Activated naive CD4-positive, alpha-beta T cell treated with anti-CD3 and anti-CD28 coated beads, Interleukin-2, amount 50 U/mL, for 72 hours (primary cell): Measurements from ENCODE around the gene PCBP1. TPM values are rescaled to one million over a fixed set of nuclear protein-coding genes. Genes with fewer than 3 reads are reported as not detected.
"Not testable (repeated sequence)": the region's sequence is repeated elsewhere in the genome, so short reads cannot be mapped to it uniquely, and the experiment has no call there.

ENCODE experiments used
- ATAC-seq, 2 donors: fragments of 150-1000 bp; cut with Tn5 transposase; 2 replicates each; pipeline ENCODE4 v1.10.0; 2021; ENCODE audit warnings: mild to moderate bottlenecking in 2 of 2, moderate library complexity in 2 of 2
- DNase-seq, 2 donors: peaks; one replicate each; pipeline ENCODE4 v3.0.0; 2021 to 2022; ENCODE audit warnings: low spot score in 2 of 2
- H3K27ac Mint-ChIP-seq, 2 donors: one replicate each; pipeline ENCODE4 v1.8.0; 2022; ENCODE audit warnings: mild to moderate bottlenecking in 2 of 2, mixed read lengths in 2 of 2
- H3K36me3 Mint-ChIP-seq, 2 donors: one replicate each; pipeline ENCODE4 v1.8.0; 2022; ENCODE audit warnings: mixed read lengths in 2 of 2
- H3K9me3 Mint-ChIP-seq, 2 donors: one replicate each; pipeline ENCODE4 v1.8.0; 2022; ENCODE audit warnings: mixed read lengths in 2 of 2
- total RNA-seq, 2 donors: library from RNA; stranded (reverse); gene quantifications; one replicate each; pipeline ENCODE4 v1.2.3, GENCODE V29; 2022

The PCBP1 gene
- total RNA-seq, 2 donors from 2014 or later: 339 to 451 TPM

DNA sequence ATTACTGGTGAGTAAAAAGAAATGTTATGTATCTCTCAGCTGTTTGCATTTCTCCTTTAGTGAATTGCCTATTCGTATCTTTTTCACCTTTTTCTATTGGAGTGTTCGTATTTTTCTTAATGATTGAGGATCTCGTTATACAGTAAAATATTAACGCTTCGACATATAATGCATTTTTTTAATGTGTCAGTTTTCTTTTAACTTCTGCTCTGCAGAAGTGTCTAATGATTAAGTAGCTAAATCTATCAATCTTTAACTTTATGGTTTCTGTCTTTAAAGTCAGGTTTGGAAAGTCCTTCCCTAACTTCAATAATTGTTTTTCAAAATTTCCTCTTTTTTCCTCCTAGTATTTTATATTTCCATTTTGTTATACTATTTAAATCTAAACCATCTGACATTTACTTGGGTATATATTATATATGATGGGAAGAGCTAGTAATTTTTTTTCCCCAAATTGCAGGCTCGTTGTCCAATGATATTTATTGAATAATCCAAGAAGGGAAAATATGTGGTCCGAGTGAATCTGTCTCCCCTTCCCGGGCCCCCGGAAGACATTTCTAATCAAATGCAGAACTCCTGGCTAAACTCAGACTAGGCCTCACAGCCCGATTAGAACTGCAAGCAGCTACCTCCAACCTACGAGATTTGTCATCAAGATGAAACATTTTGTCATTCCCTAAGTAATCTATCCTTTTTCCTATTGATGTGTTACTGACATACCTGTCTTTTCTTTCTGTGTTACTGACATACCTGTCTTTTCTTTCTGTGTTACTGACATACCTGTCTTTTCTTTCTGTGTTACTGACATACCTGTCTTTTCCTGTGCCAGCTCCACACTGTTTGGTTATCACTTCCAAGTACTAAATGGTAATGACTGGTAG, 17.2 kb downstream of the PCBP1 start:
- ATAC-seq (peak in 1 of 2 donors; percentile 28), DNase-seq (peak; percentile 48 to 59)
- Mint-ChIP-seq H3K27ac (peak overlapping the region; percentile 94 to 98), H3K9me3 (no peaks in the 10 kb centered on the region), H3K36me3 (no peaks in the 10 kb centered on the region)

DNA sequence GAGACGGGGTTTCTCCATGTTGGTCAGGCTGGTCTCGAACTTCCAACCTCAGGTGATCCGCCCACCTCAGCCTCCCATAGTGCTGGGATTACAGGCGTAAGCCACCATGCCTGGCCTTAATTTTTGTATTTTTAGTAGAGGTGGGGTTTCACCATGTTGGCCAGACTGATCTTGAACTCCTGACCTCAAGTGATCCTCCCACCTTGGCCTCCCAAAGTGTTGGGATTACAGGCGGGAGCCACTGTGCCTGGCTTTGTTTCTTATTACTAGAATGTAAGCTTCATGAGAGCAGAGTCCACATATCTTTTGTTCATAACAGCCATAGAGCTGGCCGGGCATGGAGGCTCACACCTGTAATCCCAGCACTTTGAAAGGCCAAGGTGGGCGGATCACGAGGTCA, 18.9 kb downstream of the PCBP1 start:
- H3K36me3 Mint-ChIP-seq, ATAC-seq, H3K9me3 Mint-ChIP-seq, H3K27ac Mint-ChIP-seq, DNase-seq: not testable (repeated sequence)

DNA sequence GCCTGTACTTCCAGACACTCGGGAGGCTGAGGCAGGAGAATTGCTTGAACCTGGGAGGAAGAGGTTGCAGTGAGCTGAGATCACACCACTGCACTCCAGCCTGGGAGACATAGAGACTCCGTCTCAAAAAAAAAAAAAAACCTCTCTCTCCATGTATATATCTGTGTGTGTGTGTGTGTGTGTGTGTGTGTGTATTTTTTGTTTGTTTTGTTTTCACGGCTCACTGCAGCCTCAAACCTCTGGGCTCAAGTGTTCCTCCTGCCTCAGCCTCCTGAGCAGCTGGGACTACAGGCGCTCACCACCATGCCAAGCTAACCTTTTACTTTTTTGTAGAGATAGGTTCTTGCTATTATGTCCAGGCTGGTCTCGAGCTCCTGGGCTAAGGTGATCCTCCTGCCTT, 23.1 kb downstream of the PCBP1 start:
- H3K27ac Mint-ChIP-seq, DNase-seq, H3K9me3 Mint-ChIP-seq, ATAC-seq, H3K36me3 Mint-ChIP-seq: not testable (repeated sequence)

DNA sequence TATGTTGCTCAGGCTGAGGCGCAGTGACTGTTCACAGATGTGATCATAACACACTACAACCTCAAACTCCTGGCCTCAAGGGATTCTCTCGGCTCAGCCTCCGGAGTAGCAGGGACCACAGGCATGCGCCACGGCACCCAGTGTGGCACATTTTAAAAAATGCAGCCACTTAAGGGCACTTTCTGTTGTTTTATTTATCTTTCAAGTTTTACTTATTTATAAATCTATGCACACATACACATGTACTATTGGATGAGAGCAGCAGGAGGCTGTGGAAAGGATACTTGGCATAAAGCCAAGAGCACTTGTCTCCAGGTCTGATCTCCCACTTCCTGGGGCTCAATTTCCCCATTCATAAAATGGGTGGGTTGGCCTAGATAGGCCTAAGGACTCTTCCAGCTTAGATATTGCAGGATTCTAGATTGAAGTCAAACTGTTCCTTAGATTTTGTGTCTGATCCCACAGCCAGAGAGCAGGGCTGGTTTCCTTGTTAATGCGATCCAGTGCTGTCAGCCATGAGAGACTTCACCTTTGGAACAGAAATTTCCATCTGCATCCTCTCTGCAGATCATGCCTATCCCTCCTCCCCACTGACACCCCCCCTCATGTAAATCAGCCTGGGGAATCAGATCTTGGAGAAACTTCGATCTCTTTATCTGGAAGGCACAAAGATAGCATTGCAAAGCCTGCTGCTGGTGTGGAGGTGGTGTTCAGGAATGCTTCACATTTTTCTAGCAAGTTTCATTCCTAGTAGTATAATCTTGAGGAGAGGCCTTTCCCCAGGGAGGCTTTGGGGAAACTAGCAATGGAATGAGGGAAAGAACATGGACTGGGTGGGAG, 24.7 kb downstream of the PCBP1 start:
- no peak for ATAC-seq
- no peaks in the 10 kb centered on the region for H3K9me3 Mint-ChIP-seq
- peak overlapping the region; percentile 60 to 74 for H3K27ac Mint-ChIP-seq
- H3K36me3 Mint-ChIP-seq: no peaks in the 10 kb centered on the region
- no peak for DNase-seq

DNA sequence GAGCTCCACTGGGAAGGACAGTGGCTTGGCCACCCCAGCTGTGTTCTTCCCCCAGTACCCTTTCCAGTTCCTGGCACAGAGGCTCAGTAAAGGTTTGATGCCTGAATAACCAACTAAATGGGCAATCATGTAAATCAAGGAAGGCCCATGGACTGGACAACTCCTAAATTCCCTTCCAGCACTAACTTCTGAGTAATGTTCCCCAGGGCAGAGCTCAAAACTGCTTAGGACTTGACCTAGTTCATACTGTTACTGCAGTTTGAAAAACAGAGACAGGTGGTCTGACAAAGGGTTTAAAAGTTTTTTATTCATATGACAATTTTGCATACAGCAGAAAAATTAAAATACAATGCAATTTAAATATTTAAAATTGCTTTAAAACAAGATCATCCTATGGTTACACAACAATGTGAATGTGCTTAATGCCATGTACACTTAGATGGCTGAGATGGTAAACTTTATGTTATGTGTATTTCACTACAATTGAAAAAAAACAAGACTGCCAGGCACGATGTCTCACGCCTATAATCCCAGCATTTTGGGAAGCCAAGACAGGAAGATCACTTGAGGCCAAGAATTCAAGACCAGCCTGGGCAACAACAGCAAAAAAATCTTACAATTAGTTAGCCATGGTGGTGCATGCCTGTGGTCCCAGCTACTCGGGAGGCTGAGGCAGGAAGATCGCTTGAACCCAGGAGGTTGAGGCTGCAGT, 26.2 kb downstream of the PCBP1 start:
- Mint-ChIP-seq H3K27ac (no peak overlapping the region), H3K9me3 (no peaks in the 10 kb centered on the region), H3K36me3 (no peaks in the 10 kb centered on the region)
- no peak for DNase-seq
- ATAC-seq: no peak

DNA sequence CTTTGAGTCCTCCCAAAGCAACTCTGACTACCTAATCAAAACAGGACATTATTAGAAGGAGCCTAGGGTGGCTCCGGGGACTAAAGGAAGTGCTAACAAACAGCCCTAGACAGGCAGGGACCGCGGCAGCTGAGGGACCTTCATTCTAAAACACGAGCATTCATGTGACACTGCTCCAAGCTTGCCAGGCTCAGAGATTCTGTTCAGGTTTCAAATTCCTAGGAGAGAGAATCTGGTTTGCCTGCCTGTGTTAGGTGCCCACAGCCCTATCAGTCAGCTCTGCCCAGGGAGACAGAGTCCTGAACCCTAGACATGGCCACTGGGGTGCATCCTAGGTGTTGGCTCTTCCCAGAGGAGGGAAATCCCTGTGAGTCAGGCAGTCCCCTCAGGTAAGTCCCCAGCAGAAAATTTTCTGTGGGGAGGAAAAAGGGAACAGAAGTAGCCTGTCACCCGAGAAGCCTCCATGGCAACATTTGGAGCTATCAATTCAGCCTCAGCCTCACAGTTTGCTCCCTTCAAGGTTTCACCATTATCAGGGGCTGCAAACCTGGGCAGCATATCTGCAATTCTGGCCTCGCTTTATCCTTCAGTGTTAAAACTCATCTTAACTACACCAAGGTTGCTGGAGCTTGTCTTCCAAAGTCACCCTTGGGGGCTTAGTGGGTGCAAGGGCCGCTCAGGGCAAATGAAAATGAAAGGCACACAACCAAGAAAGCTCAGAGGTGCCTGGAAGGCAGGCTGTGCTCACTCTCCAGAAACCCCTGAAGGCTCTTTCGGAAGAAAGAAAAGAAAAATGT, 28.6 kb downstream of the PCBP1 start:
- peaks cover 0 to 4% of the 10 kb centered on the region in 2 donors for H3K9me3 Mint-ChIP-seq
- peaks cover 0 to 6% of the 10 kb centered on the region in 2 donors for H3K36me3 Mint-ChIP-seq
- H3K27ac Mint-ChIP-seq: peak overlapping the region in 1 of 2 donors; percentile 29
- ATAC-seq (peak; percentile 71 to 84), DNase-seq (peak in 1 of 2 donors; percentile 55)

DNA sequence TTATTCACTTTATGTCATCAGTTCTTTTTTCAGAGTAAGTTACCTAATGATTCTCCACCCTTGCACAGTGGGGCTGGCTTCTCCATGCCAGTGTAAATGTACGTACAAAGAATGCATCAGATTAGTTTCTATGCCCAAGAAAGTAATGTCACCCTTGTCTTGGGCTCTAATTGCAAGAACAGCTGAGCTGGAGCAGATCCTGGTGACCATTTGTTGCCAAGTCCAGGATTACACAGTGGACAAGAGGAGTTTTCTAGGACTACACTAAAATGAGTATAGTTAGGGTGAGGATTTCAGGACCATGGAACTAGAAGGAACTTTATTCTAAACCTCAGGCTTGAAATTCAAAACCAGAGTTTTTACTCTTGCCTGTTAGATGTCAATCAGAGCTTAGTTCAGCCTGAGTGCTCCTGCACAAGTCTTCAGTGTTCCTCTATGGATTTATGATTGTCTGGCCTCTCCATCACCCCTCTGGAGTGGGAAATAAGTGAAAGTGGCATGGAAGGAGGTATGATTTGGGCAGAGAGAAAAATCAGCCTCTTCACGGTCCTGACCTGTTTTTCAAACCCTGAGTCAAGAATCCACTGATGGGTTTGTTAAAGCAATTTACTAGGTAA, 29.8 kb downstream of the PCBP1 start:
- H3K9me3 Mint-ChIP-seq: peaks cover 0 to 4% of the 10 kb centered on the region in 2 donors
- peaks cover 0 to 6% of the 10 kb centered on the region in 2 donors for H3K36me3 Mint-ChIP-seq
- H3K27ac Mint-ChIP-seq: no peak overlapping the region
- ATAC-seq (no peak), DNase-seq (peak in 1 of 2 donors; percentile 7)

DNA sequence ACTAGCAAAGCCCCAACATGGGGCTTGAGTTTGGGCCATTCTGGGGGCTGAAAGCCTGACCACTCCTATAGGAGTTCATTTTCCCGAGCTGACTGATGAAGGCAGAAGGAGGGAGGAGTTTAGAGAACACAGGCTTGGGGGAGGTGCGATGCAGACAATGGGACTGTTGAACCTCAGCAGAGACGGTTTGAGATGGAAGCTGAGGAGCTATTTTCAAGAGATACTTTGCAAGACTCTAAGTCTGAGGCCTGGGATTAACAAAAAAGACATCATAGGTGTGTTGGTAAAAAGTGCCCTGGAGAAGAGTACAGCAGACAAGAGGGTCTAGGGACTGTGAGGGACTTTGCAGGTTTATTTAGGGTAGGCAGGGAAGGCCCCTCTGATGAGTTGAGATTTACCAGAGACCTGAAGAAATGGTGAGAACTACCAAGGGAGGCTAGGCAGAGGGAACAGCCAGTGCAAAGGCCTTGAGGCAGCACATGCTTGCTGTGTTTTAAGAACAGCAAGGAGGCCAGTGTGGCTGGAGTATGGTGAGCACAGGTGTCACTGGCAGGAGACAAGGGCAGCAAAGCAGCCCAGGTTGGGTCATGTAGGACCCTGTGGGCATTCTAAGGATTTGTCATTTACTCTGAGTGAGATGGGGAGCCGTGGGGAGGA, 31.6 kb downstream of the PCBP1 start:
- peaks cover 0 to 4% of the 10 kb centered on the region in 2 donors for H3K9me3 Mint-ChIP-seq
- peaks cover 0 to 6% of the 10 kb centered on the region in 2 donors for H3K36me3 Mint-ChIP-seq
- DNase-seq (peak in 1 of 2 donors; percentile 11), ATAC-seq (peak in 1 of 2 donors; percentile 29)
- peak overlapping the region; percentile 4 to 86 for H3K27ac Mint-ChIP-seq

DNA sequence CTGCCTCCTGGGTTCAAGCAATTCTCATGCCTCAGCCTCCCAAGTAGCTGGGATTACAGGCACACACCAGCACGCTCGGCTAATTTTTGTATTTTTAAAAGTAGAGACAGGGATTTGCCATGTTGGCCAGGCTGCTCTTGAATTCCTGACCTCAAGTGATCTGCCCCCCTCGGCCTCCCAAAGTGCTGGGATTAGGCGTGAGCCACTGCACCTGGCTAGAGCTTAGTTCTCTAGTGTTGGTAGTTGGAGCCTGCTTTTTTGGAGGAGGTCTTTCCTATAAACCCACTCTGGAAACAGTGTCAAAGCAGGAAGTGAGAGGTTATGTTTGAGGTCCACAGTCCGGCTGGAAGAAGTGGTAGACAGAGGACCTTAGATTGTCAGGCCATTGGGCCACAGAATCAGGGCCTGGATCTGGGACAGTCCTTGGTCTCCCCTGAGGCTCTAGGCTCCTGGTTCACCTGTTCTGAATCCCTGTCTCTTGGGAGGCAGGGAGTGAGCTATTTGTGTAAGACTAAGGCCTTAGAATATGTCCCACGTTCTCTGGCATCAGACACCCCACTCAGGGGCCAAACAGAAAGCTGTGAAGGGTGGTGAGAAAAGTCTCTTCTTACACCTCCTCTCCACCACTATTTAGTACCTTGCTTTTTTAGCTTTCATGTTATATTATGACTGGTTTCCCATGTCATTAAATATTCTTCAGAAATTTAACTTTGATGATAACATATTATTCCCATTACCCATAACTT, 34.5 kb downstream of the PCBP1 start:
- DNase-seq: no peak
- Mint-ChIP-seq H3K27ac (peak overlapping the region; percentile 57 to 100), H3K9me3 (peaks cover 0 to 4% of the 10 kb centered on the region in 2 donors), H3K36me3 (peaks cover 6 to 12% of the 10 kb centered on the region in 2 donors)
- ATAC-seq: no peak

DNA sequence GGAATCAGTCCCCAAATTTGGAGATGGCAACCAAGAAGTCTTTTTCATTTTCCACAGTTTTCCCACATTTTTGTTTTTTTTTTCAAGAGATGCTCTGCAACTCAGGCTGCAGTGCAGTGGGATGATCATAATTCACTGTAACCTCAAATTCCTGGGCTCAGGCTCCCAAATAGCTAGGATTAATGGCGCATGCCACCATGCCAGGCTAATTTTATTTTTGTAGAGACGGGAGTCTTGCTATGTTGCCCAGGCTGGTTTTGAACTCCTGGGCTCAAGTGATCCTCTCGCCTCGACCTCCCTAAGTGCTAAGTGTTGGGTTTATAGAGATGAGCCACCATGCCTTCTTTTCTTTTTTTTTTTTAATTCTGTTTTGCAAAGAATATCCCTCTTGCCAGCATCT, 35.2 kb downstream of the PCBP1 start:
- peaks cover 6 to 12% of the 10 kb centered on the region in 2 donors for H3K36me3 Mint-ChIP-seq
- H3K27ac Mint-ChIP-seq: peak overlapping the region in 1 of 2 donors; percentile 100
- DNase-seq (no peak), ATAC-seq (no peak)
- peaks cover 0 to 4% of the 10 kb centered on the region in 2 donors for H3K9me3 Mint-ChIP-seq

DNA sequence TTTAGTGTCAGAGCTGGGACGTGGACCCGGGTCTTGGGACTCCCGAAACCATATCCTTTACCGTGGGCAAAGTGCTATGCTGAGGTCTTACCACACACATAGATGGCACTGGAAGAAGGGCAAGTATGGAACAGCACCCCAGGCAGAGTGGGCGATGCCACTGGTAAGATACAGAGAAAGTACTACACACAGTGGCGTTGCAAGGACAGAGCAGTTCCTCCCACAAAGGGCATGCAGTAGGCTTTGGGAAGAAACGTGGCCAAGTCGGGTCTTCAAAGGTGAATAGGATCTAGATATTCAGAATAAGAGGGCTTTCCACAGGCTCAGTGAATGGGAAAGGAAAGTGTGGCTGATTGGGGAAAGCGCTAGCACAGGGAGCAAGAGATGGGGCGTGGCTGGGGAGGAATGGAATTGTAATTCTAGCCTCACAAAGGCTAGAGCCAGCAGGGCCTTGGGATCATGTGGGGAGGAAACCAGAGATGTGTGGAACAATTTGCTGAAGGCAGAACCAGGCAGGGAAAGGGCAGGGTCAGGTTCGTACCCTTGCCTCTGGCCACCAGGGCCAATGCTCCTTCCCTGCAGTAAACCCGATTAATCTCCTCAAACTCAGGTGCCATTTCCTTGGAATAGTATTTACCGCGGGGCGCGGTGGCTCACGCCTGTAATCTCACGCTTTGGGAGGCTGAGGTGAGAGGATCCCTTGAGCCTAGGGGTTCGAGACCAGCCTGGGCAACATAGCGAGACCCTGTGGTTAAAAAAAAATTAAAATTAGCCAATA, 36.0 kb downstream of the PCBP1 start:
- no peak for ATAC-seq
- H3K27ac Mint-ChIP-seq: peak overlapping the region; percentile 100
- peaks cover 6 to 12% of the 10 kb centered on the region in 2 donors for H3K36me3 Mint-ChIP-seq
- no peak for DNase-seq
- H3K9me3 Mint-ChIP-seq: peaks cover 0 to 4% of the 10 kb centered on the region in 2 donors

DNA sequence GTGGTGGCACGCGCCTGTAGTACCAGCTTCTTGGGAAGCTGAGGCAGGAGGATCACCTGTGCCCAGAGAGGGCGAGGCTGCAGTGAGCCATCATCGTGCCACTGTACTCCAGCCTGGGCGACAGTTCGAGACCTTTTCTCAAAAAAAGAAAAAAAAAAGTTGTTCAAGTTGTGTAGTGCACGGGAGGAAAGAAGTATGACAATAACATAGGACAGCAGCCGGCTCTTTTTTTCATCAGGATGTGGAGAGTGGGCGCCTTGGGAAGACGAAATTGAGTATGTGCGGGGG, 36.5 kb downstream of the PCBP1 start:
- Mint-ChIP-seq H3K36me3 (peaks cover 6 to 12% of the 10 kb centered on the region in 2 donors), H3K9me3 (peaks cover 0 to 4% of the 10 kb centered on the region in 2 donors), H3K27ac (peak overlapping the region; percentile 100)
- DNase-seq (no peak), ATAC-seq (no peak)

DNA sequence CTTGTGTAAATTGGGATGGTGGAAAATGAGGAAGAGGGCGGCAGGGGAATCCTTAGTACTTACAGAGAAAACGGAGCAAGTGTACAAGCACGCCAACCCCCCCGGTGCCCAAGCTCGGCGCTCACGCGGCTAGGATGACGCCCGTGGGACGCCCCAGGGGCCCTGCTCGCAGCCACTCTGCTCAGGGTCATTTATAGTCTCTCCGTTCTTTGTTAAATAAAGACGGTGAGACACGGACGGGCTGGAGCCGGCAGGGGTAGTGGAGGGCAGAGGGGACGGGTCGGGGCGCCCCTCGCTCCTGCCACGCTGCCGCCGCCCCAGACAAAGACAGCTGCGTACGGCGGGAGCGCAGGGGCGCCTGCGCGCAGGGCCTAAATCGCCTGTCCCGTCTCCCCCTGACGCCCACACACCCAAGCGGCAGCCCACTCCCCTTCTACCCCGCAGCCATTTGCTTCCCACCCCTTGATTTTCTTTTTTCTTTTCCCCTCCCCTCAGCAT, 37.8 kb downstream of the PCBP1 start:
- Mint-ChIP-seq H3K36me3 (peaks cover 8 to 12% of the 10 kb centered on the region in 2 donors), H3K9me3 (no peaks in the 10 kb centered on the region), H3K27ac (peak overlapping the region; percentile 100)
- DNase-seq (peak in 1 of 2 donors; percentile 70), ATAC-seq (peak; percentile 56 to 63)

DNA sequence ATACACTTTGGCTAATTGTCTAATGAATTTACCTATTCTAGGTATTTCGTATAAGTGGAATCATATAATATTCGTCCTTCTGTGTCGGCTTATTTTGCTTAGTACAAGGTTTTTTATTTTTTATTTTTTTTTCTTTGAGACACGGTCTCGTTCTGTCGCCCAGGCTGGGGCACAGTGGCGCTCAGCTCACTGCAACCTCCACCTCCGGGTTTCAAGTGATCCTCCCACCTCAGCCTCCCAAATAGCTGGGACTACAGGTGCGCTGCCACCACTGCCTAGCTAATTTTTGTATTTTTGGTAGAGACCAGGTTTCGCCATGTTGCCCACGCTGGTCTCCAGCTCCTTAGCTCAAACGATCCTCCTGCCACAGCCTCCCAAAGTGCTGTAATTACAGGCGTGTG, 38.2 kb downstream of the PCBP1 start:
- Mint-ChIP-seq H3K36me3 (peaks cover 8 to 12% of the 10 kb centered on the region in 2 donors), H3K9me3 (no peaks in the 10 kb centered on the region), H3K27ac (peak overlapping the region; percentile 100)
- no peak for ATAC-seq
- no peak for DNase-seq
